ENCODE measurements around the gene PDLIM7. TPM values are rescaled to one million over a fixed set of nuclear protein-coding genes. Genes with fewer than 3 reads are reported as not detected.

The PDLIM7 gene
- polyA plus RNA-seq, 1 of the 3 experiments (the other 2 are of a cell fraction), result 206 TPM

DNA sequence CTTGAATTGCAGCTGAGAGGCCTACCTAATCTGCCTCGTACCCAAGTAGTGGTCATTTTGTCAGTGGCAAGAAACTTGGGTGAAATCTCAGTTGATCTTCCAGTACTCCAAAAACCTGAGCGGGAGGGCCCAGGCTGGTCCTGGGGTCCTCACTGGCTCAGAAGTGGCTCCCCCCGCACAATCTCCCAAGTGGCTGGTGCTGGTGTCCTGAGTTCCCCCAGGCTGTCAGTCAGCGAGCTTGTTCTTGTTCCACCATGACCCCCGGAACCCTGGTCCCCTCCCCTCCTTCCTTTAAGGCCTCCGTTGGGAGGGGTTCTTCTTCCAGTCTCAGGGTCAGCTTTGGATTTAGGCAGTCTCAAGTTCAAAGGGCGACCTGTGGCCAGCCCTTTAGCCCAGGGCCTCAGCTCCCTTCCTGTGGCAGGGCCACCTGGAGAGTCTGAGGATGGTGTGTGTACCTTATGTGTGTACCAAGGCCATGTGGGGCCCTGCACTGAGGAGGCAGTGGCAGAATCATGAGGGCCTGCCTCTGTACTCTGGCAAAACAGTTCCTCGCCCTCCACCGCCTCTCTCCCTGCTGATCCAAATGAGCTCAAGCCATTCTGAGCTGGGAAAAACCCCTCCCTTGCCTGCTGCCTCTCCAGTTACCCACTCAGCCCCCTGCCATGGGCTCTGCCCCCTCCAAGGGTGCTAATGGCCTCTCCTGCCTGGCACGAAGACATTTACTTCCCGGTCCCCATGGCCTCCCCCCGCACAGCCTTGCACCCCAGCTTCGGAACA is 19.5 kb downstream of the PDLIM7 start:
- Histone ChIP-seq H3K9me2 (no peaks in the 10 kb centered on the region), H3K27me3 (ENCODE audit: insufficient read depth) (no peaks in the 10 kb centered on the region), H3K4me3 (ENCODE audit: low read depth in 2 of 2, low read length in 1 of 2) (no peak overlapping the region), H2AFZ (ENCODE audit: low read depth) (no peak overlapping the region), H3F3A (replicated peaks; ENCODE audit: insufficient read depth) (peaks cover 80% of the 10 kb centered on the region), H3K27ac (ENCODE audit: low read depth in 2 of 2, low read length in 1 of 2) (peak overlapping the region in 1 of 2 experiments; percentile 18; a peak in 1 of 4 replicates), H3K9ac (no peak overlapping the region), H3K36me3 (replicated peaks in 1 of 2; ENCODE audit: control insufficient read depth in 1 of 2, insufficient read depth in 2 of 2, low read length in 1 of 2) (peaks cover 0 to 2% of the 10 kb centered on the region in 2 experiments), H3K4me2 (no peak overlapping the region), H3K9me3 (no peaks in the 10 kb centered on the region), H4K20me1 (ENCODE audit: insufficient read depth) (peaks cover 13% of the 10 kb centered on the region), H3K4me1 (ENCODE audit: control insufficient read depth in 1 of 2, insufficient read depth in 2 of 2, low read depth in 1 of 2, low read length in 1 of 2) (peaks cover 6 to 75% of the 10 kb centered on the region in 2 experiments; a peak in 3 of 4 replicates), H3K79me2 (ENCODE audit: insufficient read depth) (peaks cover under 1% of the 10 kb centered on the region)
- CTCF ChIA-PET, result interaction anchor here (0.6 to 20.3 kb wide), 8 partner anchors 11 to 108 kb away, joined by 3 to 215 read pairs (median 10); partner anchors contain the start of gene PDLIM7
- TF ChIP-seq RXRA (IDR thresholded peaks at IDR 0.05; ENCODE audit: borderline replicate concordance, low read depth) (no peak), JUND (IDR thresholded peaks at IDR 0.05) (peak; percentile 12; the same call in 1 of the 2 replicates)
- 93% methylated on average over 8 of the region's 13 CpGs for WGBS (ENCODE audit: low lambda C conversion rate)
- no peak for DNase-seq
- POLR2A ChIA-PET, result interaction anchor here (0.7 to 4.7 kb wide), 3 partner anchors 17 to 117 kb away, joined by 3 to 39 read pairs (median 3); partner anchors contain the start of gene PDLIM7

DNA sequence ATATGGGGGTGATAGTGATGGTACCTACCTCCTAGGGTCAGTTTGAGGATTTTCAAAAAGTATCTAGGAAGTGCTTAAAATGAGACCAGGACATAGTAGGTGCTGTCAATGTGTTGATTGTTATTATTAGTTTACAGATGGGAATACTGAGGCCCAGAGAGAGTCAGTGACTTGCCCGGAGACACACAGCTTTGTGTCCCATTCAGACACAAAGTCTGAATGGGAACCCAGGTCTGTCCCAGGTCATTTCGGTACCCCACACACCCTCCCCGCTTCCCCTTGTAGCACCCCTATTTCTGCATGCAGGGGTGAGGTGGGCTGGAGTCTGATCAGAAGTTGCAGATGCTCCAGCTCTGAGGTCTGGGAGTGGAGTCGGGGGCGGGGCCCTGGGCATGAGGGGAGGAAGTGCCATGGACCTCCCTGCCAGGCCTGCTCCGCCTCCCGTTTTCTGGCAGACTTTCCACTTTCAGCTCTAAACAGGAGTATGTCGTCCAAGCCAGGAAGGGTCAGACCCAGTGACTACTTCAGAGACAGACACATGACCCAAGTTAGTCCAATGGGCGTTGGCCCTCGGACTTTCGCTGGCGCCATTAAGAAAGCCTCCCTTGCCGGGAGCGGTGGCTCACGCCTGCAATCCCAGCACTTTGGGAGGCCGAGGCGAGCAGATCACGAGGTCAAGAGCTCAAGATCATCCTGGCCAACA is 20.7 kb downstream of the PDLIM7 start:
- ChIA-PET CTCF (interaction anchor here (1.3 to 20.3 kb wide), 6 partner anchors 18 to 86 kb away, joined by 5 to 215 read pairs (median 26); partner anchors contain the start of gene PDLIM7), POLR2A (interaction anchor here (4.7 kb wide), 1 partner anchor 18 kb away, joined by 39 read pairs; the partner anchor contains the start of gene PDLIM7)
- peaks cover 11 to 71% of the 10 kb centered on the region in 2 experiments for H3K4me1 ChIP-seq (ENCODE audit: control insufficient read depth in 1 of 2, insufficient read depth in 2 of 2, low read depth in 1 of 2, low read length in 1 of 2)
- H4K20me1 ChIP-seq (ENCODE audit: insufficient read depth), result peaks cover 20% of the 10 kb centered on the region
- no peak overlapping the region for H3K9ac ChIP-seq
- peaks cover under 1 to 2% of the 10 kb centered on the region in 2 experiments for H3K36me3 ChIP-seq (replicated peaks in 1 of 2; ENCODE audit: control insufficient read depth in 1 of 2, insufficient read depth in 2 of 2, low read length in 1 of 2)
- no peak overlapping the region for H3K4me3 ChIP-seq (ENCODE audit: low read depth in 2 of 2, low read length in 1 of 2)
- WGBS (ENCODE audit: low lambda C conversion rate), result 91% methylated on average over 15 of the region's 18 CpGs
- no peak overlapping the region for H3K4me2 ChIP-seq
- H3K27ac ChIP-seq (ENCODE audit: low read depth in 2 of 2, low read length in 1 of 2), result peak overlapping the region; percentile 11 to 16; a peak in 1 of 4 replicates
- no peaks in the 10 kb centered on the region for H3K9me2 ChIP-seq
- H2AFZ ChIP-seq (ENCODE audit: low read depth), result no peak overlapping the region
- peaks cover 13% of the 10 kb centered on the region for H3K79me2 ChIP-seq (ENCODE audit: insufficient read depth)
- no peaks in the 10 kb centered on the region for H3K9me3 ChIP-seq
- H3K27me3 ChIP-seq (ENCODE audit: insufficient read depth), result no peaks in the 10 kb centered on the region
- TF ChIP-seq RAD21 (IDR thresholded peaks at IDR 0.05; ENCODE audit: low read length) (no peak), CHD2 (IDR thresholded peaks at IDR 0.05; ENCODE audit: low read length, partially characterized antibody) (peak; percentile 26), TAF1 (IDR thresholded peaks at IDR 0.05; ENCODE audit: borderline replicate concordance, low read depth, low read length) (no peak)
- no peak for DNase-seq
- H3F3A ChIP-seq (replicated peaks; ENCODE audit: insufficient read depth), result peaks cover 68% of the 10 kb centered on the region

DNA sequence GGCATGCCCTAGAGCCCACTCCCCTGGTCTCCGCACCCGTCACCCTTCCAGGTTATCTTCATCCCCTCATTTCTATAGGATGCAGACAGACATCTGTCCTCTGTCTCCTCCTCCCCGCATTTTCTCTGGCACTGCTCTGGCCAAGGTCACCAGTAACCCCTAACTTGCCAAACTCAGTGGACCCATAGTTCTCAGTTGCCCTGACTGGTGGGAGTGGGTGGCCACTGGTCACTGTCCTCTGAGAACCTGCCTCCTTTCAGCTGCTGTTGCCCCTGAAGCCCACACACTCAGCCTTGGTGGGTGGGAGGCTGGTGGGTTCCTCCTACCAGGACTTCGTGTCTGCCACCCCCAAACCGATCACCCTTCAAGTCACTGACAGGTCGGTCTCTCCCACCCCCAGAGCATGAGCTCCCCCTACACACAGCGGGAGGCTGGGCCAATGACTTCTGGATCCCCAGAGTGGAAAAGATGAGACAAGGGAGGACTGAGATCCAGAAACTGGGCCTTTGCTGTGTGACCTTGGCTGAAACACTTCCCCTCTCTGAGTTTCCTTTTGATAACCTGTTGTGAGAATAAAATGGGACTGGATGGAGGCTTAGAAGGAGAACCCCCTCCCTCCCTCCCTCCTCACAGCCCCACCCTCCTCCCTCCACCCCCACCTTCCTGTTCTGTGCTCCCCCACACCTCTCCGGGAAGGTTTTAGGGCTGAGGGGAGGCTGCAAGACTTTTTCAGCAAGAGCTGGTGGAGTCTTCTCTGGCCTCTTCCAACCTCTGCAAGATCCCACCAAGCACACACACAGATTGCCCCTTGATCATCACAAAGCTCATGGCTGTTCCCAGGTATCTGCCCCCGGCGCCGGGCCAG is 21.6 kb downstream of the PDLIM7 start:
- peaks cover 5 to 11% of the 10 kb centered on the region in 2 experiments for H3K36me3 ChIP-seq (replicated peaks in 1 of 2; ENCODE audit: control insufficient read depth in 1 of 2, insufficient read depth in 2 of 2, low read length in 1 of 2)
- H3K9me2 ChIP-seq, result no peaks in the 10 kb centered on the region
- no peak overlapping the region for H3K4me2 ChIP-seq
- H3K27me3 ChIP-seq (ENCODE audit: insufficient read depth), result no peaks in the 10 kb centered on the region
- TF ChIP-seq, protein P1, sequence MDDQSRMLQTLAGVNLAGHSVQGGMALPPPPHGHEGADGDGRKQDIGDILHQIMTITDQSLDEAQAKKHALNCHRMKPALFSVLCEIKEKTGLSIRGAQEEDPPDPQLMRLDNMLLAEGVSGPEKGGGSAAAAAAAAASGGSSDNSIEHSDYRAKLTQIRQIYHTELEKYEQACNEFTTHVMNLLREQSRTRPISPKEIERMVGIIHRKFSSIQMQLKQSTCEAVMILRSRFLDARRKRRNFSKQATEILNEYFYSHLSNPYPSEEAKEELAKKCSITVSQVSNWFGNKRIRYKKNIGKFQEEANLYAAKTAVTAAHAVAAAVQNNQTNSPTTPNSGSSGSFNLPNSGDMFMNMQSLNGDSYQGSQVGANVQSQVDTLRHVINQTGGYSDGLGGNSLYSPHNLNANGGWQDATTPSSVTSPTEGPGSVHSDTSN (IDR thresholded peaks at IDR 0.05), result no peak; the same call in 1 of the 2 replicates
- no peak for TF ChIP-seq TAF1 (IDR thresholded peaks at IDR 0.05; ENCODE audit: borderline replicate concordance, low read depth, low read length)
- TF ChIP-seq FOXJ3 (CRISPR knock-in tag; IDR thresholded peaks at IDR 0.05), result no peak
- TF ChIP-seq, protein P2, sequence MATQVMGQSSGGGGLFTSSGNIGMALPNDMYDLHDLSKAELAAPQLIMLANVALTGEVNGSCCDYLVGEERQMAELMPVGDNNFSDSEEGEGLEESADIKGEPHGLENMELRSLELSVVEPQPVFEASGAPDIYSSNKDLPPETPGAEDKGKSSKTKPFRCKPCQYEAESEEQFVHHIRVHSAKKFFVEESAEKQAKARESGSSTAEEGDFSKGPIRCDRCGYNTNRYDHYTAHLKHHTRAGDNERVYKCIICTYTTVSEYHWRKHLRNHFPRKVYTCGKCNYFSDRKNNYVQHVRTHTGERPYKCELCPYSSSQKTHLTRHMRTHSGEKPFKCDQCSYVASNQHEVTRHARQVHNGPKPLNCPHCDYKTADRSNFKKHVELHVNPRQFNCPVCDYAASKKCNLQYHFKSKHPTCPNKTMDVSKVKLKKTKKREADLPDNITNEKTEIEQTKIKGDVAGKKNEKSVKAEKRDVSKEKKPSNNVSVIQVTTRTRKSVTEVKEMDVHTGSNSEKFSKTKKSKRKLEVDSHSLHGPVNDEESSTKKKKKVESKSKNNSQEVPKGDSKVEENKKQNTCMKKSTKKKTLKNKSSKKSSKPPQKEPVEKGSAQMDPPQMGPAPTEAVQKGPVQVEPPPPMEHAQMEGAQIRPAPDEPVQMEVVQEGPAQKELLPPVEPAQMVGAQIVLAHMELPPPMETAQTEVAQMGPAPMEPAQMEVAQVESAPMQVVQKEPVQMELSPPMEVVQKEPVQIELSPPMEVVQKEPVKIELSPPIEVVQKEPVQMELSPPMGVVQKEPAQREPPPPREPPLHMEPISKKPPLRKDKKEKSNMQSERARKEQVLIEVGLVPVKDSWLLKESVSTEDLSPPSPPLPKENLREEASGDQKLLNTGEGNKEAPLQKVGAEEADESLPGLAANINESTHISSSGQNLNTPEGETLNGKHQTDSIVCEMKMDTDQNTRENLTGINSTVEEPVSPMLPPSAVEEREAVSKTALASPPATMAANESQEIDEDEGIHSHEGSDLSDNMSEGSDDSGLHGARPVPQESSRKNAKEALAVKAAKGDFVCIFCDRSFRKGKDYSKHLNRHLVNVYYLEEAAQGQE (IDR thresholded peaks at IDR 0.05; ENCODE audit: low read depth, low read length), result no peak
- TF ChIP-seq TEAD4 (IDR thresholded peaks at IDR 0.05; ENCODE audit: borderline replicate concordance, insufficient read depth), result no peak
- H3K4me3 ChIP-seq (ENCODE audit: low read depth in 2 of 2, low read length in 1 of 2), result no peak overlapping the region
- no peaks in the 10 kb centered on the region for H3K9me3 ChIP-seq
- H3F3A ChIP-seq (replicated peaks; ENCODE audit: insufficient read depth), result peaks cover 60% of the 10 kb centered on the region
- H2AFZ ChIP-seq (ENCODE audit: low read depth), result no peak overlapping the region
- WGBS (ENCODE audit: low lambda C conversion rate), result 84% methylated on average over 6 of the region's 11 CpGs
- H3K4me1 ChIP-seq (ENCODE audit: control insufficient read depth in 1 of 2, insufficient read depth in 2 of 2, low read depth in 1 of 2, low read length in 1 of 2), result peaks cover 20 to 76% of the 10 kb centered on the region in 2 experiments
- no peak overlapping the region for H3K9ac ChIP-seq
- POLR2A ChIA-PET, result interaction anchor here (4.7 kb wide), 1 partner anchor 19 kb away, joined by 39 read pairs; the partner anchor contains the start of gene PDLIM7
- no peak overlapping the region; a peak in 1 of 4 replicates for H3K27ac ChIP-seq (ENCODE audit: low read depth in 2 of 2, low read length in 1 of 2)
- CTCF ChIA-PET, result interaction anchor here (1.3 to 20.3 kb wide), 7 partner anchors 11 to 85 kb away, joined by 5 to 215 read pairs (median 8); partner anchors contain the start of gene PDLIM7
- H4K20me1 ChIP-seq (ENCODE audit: insufficient read depth), result peaks cover 28% of the 10 kb centered on the region
- H3K79me2 ChIP-seq (ENCODE audit: insufficient read depth), result peaks cover 22% of the 10 kb centered on the region
- DNase-seq, result no peak
